Activated T-cell treated with anti-CD3 and anti-CD28 coated beads, Interleukin-2, amount 50 U/mL, for 4 hours (primary cell): ENCODE results near the gene EPGN. TPM values are rescaled to one million over a fixed set of nuclear protein-coding genes. Genes with fewer than 3 reads are reported as not detected.

Source experiments
- ATAC-seq, 2 donors: fragments of 200-7000 bp; cut with Tn5 transposase; one replicate each; pipeline ENCODE4 v1.10.0; 2021
- DNase-seq: peaks from one replicate; pipeline ENCODE4 v3.0.0-alpha.2; 2020
- H3K27me3 Mint-ChIP-seq: one replicate; pipeline ENCODE4 v1.8.0; 2021; ENCODE audit warnings: low read depth, mixed read lengths
- H3K36me3 Mint-ChIP-seq: one replicate; pipeline ENCODE4 v1.8.0; 2022; ENCODE audit warnings: mixed read lengths; ENCODE audit not compliant: insufficient read depth
- H3K4me1 Mint-ChIP-seq: one replicate; pipeline ENCODE4 v1.8.0; 2021; ENCODE audit warnings: low read depth, mixed read lengths
- H3K4me3 Mint-ChIP-seq: one replicate; pipeline ENCODE4 v1.8.0; 2021; ENCODE audit warnings: mild to moderate bottlenecking, moderate library complexity, mixed read lengths
- H3K9me3 Mint-ChIP-seq: one replicate; pipeline ENCODE4 v1.8.0; 2021; ENCODE audit warnings: mixed read lengths
- total RNA-seq, 3 donors: library from RNA; stranded (reverse); gene quantifications; one replicate each; pipeline ENCODE4 v1.2.1, GENCODE V29; 2021

The EPGN gene
- total RNA-seq, 3 donors from 2014 or later: 0.22 to 0.26 TPM; not detected in 1

GRCh38 chr4:74318276-74318675, 10.0 kb downstream of the EPGN start:
- Mint-ChIP-seq H3K36me3 (no peaks in the 10 kb centered on the region), H3K27me3 (peaks cover 2% of the 10 kb centered on the region), H3K9me3 (no peaks in the 10 kb centered on the region), H3K4me3 (no peak overlapping the region), H3K4me1 (no peaks in the 10 kb centered on the region)
- ATAC-seq (no peak), DNase-seq (no peak)

- ATAC-seq (no peak), DNase-seq (no peak)
- Mint-ChIP-seq H3K4me1 (no peaks in the 10 kb centered on the region), H3K27me3 (peaks cover 2% of the 10 kb centered on the region), H3K9me3 (no peaks in the 10 kb centered on the region), H3K4me3 (no peak overlapping the region), H3K36me3 (no peaks in the 10 kb centered on the region)
These were observed 11.2 kb downstream of the EPGN start for GRCh38 chr4:74319470-74319869.

DNA sequence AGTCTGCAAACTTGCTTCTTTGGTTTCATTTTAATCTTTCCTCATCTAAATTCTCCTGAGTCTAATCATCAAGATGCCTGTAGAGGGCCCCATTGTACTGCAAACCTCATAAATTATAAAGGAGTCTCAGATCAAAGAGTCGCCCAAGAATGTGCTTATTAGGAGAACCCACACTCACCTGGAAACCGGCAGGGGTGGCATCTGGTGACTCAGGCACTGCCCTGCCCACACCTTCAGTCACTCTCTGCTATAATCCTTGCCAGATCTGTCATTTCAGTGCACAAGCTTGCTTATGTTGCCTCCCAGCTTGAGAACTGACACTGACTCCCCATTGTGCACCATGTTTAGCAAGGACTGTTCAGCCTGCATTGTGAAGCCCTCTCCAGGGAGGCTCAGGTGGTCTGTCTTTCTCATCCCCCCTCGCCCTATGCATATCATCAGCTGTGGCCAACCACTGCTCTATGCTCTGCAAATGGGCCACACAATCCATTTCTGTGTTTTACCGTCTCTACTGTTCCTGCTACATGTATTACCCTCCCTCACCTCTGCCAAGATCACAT, 12.4 kb downstream of the EPGN start:
- ATAC-seq: peak; percentile 79 to 90
- Mint-ChIP-seq H3K4me1 (no peaks in the 10 kb centered on the region), H3K9me3 (no peaks in the 10 kb centered on the region), H3K4me3 (no peak overlapping the region), H3K27me3 (peaks cover 3% of the 10 kb centered on the region), H3K36me3 (no peaks in the 10 kb centered on the region)
- DNase-seq: peak; percentile 8

- Mint-ChIP-seq H3K9me3 (no peaks in the 10 kb centered on the region), H3K4me1 (no peaks in the 10 kb centered on the region), H3K4me3 (no peak overlapping the region), H3K36me3 (no peaks in the 10 kb centered on the region), H3K27me3 (peaks cover 3% of the 10 kb centered on the region)
- no peak for DNase-seq
- ATAC-seq: no peak
These were observed 14.0 kb downstream of the EPGN start for GRCh38 chr4:74322301-74322700.

DNA sequence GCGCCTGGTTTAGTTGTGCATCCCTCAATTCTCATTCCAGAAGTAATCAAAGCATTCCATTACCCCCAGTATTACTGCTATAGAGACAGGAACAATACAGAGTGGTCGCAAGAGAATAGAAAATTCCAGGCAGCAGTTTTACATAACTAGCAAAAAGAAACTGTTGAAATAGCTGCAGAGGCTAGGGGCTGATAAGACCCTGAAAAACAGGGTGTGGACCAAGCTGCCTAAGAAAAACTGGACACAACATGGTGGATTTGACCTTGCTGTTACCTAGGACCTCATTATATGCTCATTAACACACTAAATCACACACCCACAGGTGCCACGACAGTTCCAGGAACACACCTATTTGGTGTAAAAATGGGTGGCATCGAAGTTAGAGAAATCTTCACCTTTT, 15.4 kb downstream of the EPGN start:
- H3K36me3 Mint-ChIP-seq: no peaks in the 10 kb centered on the region
- no peaks in the 10 kb centered on the region for H3K4me1 Mint-ChIP-seq
- H3K4me3 Mint-ChIP-seq: no peak overlapping the region
- no peaks in the 10 kb centered on the region for H3K9me3 Mint-ChIP-seq
- ATAC-seq (no peak), DNase-seq (no peak)
- H3K27me3 Mint-ChIP-seq: peaks cover 6% of the 10 kb centered on the region

DNA sequence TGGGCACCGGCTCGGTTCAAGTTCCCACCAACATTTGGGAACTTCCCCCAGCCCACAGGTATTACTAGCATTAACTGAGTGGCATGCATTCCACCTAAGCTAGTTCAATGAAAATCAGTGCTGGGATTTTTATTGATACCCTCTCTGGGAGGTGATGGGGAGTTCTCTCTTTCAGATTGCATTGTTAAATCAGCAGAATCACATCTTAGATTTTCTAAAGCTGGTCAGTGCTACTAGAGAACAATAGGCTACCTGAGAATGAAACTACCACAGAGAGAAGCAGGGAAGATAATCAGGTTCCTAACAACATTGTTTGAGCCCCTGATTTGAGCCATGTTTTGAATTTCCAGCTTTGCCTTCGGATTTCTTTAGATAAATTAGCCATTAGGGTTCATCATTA, 16.0 kb downstream of the EPGN start:
- Mint-ChIP-seq H3K4me1 (no peaks in the 10 kb centered on the region), H3K36me3 (no peaks in the 10 kb centered on the region)

DNA sequence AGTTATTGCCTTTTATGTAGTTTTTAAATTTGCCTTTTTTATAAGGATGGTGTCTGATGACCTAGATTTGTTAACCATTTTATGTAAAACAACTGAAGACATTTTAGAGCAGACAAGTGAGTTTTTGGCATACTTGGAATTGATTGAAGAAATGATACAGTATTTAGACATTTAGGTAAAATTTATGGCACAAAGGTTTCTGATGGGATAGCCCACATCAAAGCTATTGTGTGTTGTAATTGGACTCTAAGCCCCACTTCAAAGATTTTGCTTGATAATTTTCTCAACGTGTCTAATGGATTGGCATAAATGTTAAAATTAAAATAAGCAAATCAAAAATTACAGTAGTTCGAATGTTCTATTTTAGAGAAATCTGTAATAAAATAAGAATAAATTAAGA, 17.6 kb downstream of the EPGN start:
- H3K4me1 Mint-ChIP-seq: no peaks in the 10 kb centered on the region
- H3K27me3 Mint-ChIP-seq: peaks cover 10% of the 10 kb centered on the region
- H3K9me3 Mint-ChIP-seq: no peaks in the 10 kb centered on the region
- H3K36me3 Mint-ChIP-seq: no peaks in the 10 kb centered on the region
- ATAC-seq (no peak), DNase-seq (no peak)
- H3K4me3 Mint-ChIP-seq: no peak overlapping the region

More for the DNA sequence above, 16.0 kb downstream of the EPGN start:
- DNase-seq (no peak), ATAC-seq (no peak)
- Mint-ChIP-seq H3K9me3 (no peaks in the 10 kb centered on the region), H3K27me3 (peaks cover 10% of the 10 kb centered on the region), H3K4me3 (no peak overlapping the region)

GRCh38 chr4:74327762-74328161, 19.5 kb downstream of the EPGN start:
- H3K4me3 Mint-ChIP-seq: no peak overlapping the region
- no peaks in the 10 kb centered on the region for H3K4me1 Mint-ChIP-seq
- H3K36me3 Mint-ChIP-seq: no peaks in the 10 kb centered on the region
- peaks cover 10% of the 10 kb centered on the region for H3K27me3 Mint-ChIP-seq
- ATAC-seq (no peak), DNase-seq (no peak)
- no peaks in the 10 kb centered on the region for H3K9me3 Mint-ChIP-seq

DNA sequence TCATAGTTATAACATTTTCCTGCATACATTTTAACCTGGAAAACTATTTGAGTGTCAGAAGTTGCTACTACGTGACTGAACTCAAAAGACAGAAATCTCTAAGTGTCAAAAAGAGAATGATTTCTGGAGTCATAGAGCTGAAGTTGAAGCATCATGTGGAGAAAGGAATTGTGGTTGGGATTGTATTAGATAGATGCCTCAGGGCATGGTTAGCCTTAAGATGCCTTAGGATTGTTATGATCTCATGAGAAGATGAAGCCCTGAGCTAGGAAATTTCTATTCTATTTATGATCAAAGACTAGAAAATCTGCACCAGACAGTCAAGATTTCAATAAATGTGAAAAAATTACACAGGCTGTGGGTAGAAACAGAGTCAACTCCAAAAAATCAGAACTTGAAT, 20.2 kb downstream of the EPGN start:
- Mint-ChIP-seq H3K36me3 (no peaks in the 10 kb centered on the region), H3K27me3 (peaks cover 8% of the 10 kb centered on the region), H3K4me3 (no peak overlapping the region), H3K4me1 (no peaks in the 10 kb centered on the region), H3K9me3 (no peaks in the 10 kb centered on the region)
- ATAC-seq (no peak), DNase-seq (no peak)

GRCh38 chr4:74329307-74329706, 21.0 kb downstream of the EPGN start:
- ATAC-seq (no peak), DNase-seq (no peak)
- Mint-ChIP-seq H3K9me3 (no peaks in the 10 kb centered on the region), H3K4me1 (no peaks in the 10 kb centered on the region), H3K27me3 (peaks cover 10% of the 10 kb centered on the region), H3K4me3 (no peak overlapping the region), H3K36me3 (no peaks in the 10 kb centered on the region)

DNA sequence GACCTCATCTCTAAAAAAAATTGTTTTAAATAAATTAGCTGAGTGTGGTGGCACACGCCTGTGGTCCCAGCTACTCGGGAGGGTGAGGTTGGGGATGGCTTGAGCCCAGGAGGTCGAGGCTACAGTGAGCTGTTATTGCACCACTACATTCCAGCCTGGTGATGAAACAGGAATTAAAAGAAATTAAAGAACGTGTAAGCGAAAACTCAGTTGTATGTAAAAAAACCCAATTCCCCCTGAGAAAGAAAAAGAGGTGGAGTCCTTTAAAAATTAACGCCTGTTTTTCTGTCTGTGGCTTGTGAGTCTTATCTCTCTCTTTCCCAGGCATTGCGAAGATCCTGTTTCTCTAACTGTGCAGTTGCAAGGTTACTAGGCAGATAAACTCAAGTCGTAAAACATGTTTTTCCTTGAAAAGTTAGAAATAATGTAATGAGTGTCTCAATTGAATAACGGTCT, 22.1 kb downstream of the EPGN start:
- Mint-ChIP-seq H3K9me3 (no peaks in the 10 kb centered on the region), H3K36me3 (no peaks in the 10 kb centered on the region), H3K27me3 (peaks cover 10% of the 10 kb centered on the region), H3K4me1 (no peaks in the 10 kb centered on the region), H3K4me3 (no peak overlapping the region)
- DNase-seq (no peak), ATAC-seq (no peak)

DNA sequence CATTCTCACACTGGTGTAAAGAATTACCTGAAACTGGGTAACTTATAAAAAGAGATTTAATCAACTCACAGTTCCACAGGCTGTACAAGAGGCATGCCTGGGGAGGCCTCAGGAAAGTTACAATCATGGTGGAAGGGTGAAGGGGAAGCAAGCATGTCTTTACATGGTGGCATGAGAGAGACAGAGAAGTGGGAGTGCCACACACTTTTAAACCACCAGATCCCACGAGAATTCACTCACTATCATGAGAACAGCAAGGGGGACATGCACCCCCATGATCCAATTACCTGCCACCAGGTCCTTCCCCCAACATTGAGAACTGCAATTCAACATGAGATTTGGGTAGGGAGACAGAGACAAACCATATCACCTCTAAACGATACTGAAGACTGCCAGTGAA, 23.0 kb downstream of the EPGN start:
- ATAC-seq (no peak), DNase-seq (no peak)
- Mint-ChIP-seq H3K36me3 (no peaks in the 10 kb centered on the region), H3K9me3 (no peaks in the 10 kb centered on the region), H3K4me3 (no peak overlapping the region), H3K27me3 (peaks cover 9% of the 10 kb centered on the region), H3K4me1 (no peaks in the 10 kb centered on the region)

- ATAC-seq: no peak
- no peaks in the 10 kb centered on the region for H3K4me1 Mint-ChIP-seq
- H3K27me3 Mint-ChIP-seq: peaks cover 9% of the 10 kb centered on the region
- DNase-seq: no peak
- no peaks in the 10 kb centered on the region for H3K9me3 Mint-ChIP-seq
- H3K36me3 Mint-ChIP-seq: no peaks in the 10 kb centered on the region
- H3K4me3 Mint-ChIP-seq: no peak overlapping the region
These were observed 23.7 kb downstream of the EPGN start for GRCh38 chr4:74331944-74332343.

DNA sequence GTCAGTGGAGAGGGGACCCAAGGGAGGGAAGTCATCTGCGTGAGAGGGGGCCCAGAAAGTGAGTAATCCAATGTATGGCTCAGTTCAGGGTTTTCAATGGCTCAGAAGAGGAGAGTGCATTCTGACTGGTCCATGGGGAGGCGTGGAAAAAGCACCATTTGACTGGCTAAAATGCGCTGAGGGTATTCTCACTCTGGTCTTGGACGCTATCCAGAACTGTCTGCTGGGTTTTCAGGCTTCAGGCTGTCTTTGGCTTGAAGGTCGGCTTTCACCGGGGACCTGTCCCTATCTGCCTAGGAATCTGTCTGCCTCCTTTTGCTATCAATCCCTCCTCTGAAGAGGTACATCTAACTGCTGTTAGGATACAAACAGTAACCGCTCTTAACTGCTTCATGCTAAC, 26.4 kb downstream of the EPGN start:
- DNase-seq: no peak
- peaks cover 2% of the 10 kb centered on the region for H3K27me3 Mint-ChIP-seq

DNA sequence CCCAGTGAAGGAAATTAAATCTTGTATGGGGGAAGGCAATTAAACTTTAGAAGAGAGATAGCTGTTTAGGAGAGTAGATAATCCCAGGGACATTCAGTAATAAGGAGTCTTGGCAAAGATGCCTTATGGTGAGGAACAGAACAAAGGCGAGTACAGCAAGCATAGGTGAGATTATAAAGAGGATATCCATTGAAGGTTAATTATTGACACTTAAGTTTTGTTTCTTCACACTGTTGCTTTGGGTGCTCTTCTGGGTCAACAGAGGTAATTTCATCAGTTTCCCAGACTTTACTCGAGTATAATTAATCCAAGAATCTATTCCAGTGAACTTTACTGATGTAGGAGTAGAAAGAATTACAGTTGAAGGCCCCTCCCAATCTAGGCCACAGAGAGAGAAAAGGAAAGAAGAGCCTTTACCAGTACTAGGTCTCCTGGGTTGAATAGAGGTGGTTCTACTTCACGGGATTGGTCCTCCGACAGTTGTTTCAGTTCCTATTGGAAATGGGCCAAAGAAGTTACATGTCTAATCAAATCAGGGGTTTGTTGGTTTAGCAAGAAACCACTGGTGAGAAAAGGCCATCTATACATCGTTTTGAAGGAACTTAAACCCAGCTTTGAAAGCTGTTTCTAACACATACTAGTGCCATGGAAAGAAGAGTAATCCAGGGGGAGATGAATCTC, 27.2 kb downstream of the EPGN start:
- H3K36me3 Mint-ChIP-seq: no peaks in the 10 kb centered on the region

More for the DNA sequence above, 26.4 kb downstream of the EPGN start:
- Mint-ChIP-seq H3K4me3 (no peak overlapping the region), H3K9me3 (no peaks in the 10 kb centered on the region), H3K36me3 (no peaks in the 10 kb centered on the region), H3K4me1 (no peaks in the 10 kb centered on the region)
- ATAC-seq: no peak

More for the DNA sequence above, 27.2 kb downstream of the EPGN start:
- ATAC-seq: no peak
- no peak overlapping the region for H3K4me3 Mint-ChIP-seq
- no peaks in the 10 kb centered on the region for H3K4me1 Mint-ChIP-seq
- H3K27me3 Mint-ChIP-seq: peaks cover 2% of the 10 kb centered on the region
- no peaks in the 10 kb centered on the region for H3K9me3 Mint-ChIP-seq
- DNase-seq: no peak
